Renal cortex interstitium (tissue), 11 donors: Measurements from ENCODE around the gene ICA1. TPM values are rescaled to one million over a fixed set of nuclear protein-coding genes. Genes with fewer than 3 reads are reported as not detected.
"Not testable (repeated sequence)": the region's sequence is repeated elsewhere in the genome, so short reads cannot be mapped to it uniquely, and the experiment has no call there.

ENCODE experiments used
- DNase-seq, 11 donors: peaks; one replicate each; pipeline ENCODE4 v3.0.0-alpha.2; 2013; ENCODE audit warnings: low read depth in 9 of 11, low spot score in 4 of 11; ENCODE audit errors: extremely low read depth in 1 of 11
- polyA plus RNA-seq, 3 donors: library from polyadenylated mRNA; unstranded; fragments of 120-200 nt; gene quantifications; one replicate each; pipeline ENCODE4 v1.2.1, GENCODE V29; 2013; ENCODE audit not compliant: insufficient read length in 3 of 3

ICA1 gene
- polyA plus RNA-seq, 3 donors = 15.3 to 50.7 (median 25.8) TPM

GRCh38 chr7:8278183-8278582, 16.2 kb upstream of the ICA1 start:
- DNase-seq = no peak

DNA sequence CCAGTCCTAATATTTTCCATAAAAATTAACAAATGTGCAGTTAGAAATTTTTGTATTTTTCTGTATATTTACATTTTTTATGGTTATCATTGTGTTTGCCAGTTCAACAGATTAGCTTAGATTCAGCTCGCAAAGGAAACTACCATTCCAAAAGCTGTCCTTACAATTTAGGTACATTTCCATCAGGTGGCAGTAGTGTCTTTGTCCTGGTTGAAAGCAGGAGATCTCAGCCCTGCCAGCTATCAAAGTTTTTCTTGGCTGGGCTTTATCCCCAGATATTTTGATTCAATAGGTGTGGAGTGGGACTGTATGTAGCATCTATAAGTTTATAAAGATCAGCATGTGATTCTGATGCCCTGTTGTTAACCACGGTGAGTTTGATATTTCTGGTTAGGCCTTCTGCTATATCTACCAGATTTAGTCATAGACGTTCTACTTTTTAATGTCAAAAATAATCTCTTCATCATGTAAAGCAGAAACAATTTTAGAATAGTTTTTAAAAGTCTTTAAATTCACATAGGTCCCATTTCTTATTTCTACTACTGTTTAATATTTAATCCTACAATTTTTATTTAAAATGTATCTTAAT, 15.5 kb upstream of the ICA1 start:
- no peak for DNase-seq

DNA sequence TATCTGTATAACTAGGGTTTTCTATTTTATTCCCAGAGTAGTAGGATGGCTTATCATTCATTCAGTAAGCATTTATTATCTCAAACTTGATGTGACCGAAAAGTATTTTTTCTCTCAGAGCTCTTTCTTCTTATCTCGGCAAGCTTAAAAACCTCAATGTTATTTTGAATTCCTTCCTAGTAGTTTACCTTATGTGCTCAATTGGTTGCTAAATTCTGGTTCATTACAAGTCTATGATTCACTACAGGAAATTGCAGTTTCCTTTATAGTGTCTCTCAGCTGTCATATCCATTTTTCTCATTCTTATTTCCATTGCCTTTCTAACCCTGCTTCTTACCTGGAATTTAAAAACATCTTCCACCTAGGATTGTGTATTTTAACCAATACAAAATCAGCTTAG, 12.6 kb upstream of the ICA1 start:
- DNase-seq = no peak

- no peak for DNase-seq
Measured at GRCh38 chr7:8271960-8272359, 10.0 kb upstream of the ICA1 start.

- no peak for DNase-seq
Measured at GRCh38 chr7:8263048-8263447, 1.1 kb upstream of the ICA1 start.

GRCh38 chr7:8260871-8261694, 884 bp downstream of the ICA1 start:
- peak in 8 of 11 donors; percentile 3 to 30 (median 14) for DNase-seq

- DNase-seq = no peak
Measured at GRCh38 chr7:8259586-8260222, 2.3 kb downstream of the ICA1 start.

DNA sequence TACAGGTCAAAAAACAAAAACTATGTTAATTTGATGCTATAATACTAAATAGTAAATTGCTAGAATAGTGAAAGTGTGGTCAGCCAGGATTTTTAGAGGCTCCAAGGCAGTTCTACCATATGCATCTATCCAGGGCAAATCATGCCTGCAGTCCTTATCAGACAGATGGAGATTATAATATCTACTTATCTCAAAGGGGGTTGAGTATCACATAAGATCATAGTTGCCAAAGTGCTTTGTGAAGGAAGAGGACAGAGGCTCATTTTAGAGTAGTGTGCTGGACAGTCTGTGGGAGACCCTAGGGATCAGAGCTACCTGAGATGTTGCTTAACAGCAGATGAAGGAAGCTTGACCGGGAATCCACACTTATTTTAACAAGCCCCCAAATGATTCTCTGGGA, 3.2 kb downstream of the ICA1 start:
- DNase-seq = no peak

GRCh38 chr7:8258166-8258565, 3.8 kb downstream of the ICA1 start:
- no peak for DNase-seq

GRCh38 chr7:8255680-8256655, 6.0 kb downstream of the ICA1 start:
- no peak for DNase-seq

DNA sequence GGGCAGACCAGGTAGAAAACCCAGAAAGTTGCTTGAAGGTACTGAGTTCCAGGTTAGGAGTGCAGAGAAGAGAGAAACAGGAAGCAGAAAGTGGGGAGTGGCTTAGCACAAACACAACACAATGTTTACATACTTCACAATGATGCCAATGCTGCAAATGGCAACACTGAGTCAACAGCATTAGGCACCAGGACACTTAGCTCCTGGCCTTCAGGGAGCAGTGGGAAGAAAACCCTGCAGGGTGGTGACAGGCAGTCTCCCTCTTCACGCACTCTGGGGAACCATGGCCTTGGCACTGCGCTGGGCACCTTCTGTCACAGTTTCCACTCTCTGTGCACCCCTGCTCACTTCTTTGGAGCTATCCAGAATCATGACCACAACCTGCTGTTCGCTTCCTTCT, 7.3 kb downstream of the ICA1 start:
- no peak for DNase-seq

GRCh38 chr7:8254215-8254614, 7.8 kb downstream of the ICA1 start:
- no peak for DNase-seq

DNA sequence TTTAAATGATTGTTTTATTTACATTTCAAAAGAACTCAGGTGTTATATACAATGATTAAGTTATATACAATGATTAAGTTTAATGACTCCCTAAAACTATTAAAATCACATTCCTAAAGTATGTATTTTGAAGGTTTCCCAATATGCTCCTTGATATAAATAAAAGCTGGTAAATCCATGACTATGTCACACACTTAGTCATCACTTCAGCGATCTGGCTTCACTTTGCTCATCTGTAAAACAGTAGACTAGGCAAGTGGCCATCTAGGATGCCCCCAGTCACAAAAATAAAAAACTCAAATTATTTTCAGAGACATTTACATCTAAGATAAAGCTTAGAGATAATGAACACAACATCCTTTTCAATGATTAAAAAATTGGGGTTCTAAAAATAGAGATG, 10.8 kb downstream of the ICA1 start:
- no peak for DNase-seq

GRCh38 chr7:8250547-8250946, 11.4 kb downstream of the ICA1 start:
- DNase-seq = no peak

- DNase-seq = no peak
Measured at GRCh38 chr7:8249121-8249520, 12.8 kb downstream of the ICA1 start.

- DNase-seq = no peak
Measured at GRCh38 chr7:8246020-8246419, 15.9 kb downstream of the ICA1 start.

DNA sequence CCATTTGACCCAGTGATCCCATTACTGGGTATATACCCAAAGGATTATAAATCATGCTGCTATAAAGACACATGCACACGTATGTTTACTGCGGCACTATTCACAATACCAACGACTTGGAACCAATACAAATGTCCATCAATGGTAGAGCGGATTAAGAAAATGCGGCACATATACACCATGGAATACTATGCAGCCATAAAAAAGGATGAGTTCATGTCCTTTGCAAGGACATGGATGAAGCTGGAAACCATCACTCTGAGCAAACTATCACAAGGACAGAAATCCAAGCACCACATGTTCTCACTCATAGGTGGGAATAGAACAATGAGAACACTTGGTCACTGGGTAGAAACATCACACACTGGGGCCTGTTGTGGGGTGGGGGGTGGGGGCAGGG, 16.9 kb downstream of the ICA1 start:
- not testable (repeated sequence) for DNase-seq

DNA sequence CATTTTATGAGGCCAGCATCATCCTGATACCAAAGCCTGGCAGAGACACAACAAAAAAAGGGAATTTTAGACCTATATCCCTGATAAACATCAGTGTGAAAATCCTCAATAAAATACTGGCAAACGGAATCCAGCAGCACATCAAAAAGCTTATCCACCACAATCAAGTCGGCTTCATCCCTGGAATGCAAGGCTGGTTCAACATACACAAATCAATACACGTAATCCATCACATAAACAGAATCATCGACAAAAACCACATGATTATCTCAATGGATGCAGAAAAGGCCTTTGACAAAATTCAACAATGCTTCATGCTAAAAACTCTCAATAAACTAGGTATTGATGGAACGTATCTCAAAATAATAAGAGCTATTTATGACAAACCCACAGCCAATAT, 18.9 kb downstream of the ICA1 start:
- not testable (repeated sequence) for DNase-seq

GRCh38 chr7:8239702-8240362, 22.1 kb downstream of the ICA1 start:
- not testable (repeated sequence) for DNase-seq
